Measurements from ENCODE around the gene MSMP. TPM values are rescaled to one million over a fixed set of nuclear protein-coding genes. Genes with fewer than 3 reads are reported as not detected.

The MSMP gene
- polyA plus RNA-seq, 3 donors: not detected

DNA sequence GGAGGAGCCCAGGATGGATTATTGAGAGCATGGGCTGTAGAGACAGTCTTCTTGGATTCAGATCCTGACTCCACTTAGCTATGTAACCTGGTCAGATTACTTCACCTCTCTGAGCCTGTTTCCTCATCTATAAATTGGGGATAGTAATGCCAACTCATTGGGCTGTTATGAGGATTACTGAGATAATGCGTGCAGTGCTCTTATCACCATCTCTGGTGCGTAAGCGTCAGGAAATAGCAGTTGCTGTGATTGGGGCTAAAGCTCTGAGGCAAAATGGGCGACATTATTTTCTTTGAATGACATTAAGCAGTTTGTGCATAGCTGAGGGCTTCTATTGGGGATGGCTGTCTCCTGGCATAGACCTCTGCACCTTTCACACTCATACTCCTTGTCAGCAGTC is 995 bp upstream of the MSMP start:
- 96% methylated on average over 4 of the region's 4 CpGs for WGBS (ENCODE audit: insufficient coverage)
- no peak overlapping the region for H3K27ac Mint-ChIP-seq
- no peak for DNase-seq

DNA sequence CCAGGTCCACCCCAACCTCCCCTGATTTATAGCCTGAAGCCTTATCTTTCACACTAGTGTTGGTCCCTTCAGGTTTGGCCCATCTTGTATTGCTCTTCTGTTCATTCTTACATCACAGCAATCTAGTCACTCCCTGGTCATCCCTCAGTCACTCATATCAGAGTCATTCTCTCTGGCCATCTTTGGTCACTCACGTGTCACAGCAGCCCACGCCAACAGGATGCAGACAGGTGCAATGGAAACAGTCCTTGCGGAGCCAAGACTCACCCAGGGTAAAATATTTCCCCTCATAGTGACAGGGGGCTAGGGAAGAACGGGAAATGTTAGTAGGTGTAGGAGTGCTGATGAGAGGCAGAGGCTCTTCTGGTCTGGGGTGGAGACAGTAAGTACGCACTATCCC is 610 bp downstream of the MSMP start:
- Histone ChIP-seq H3K36me3 (replicated peaks in 1 of 2; ENCODE audit: control insufficient read depth in 1 of 2, insufficient read depth in 2 of 2, low read length in 2 of 2) (peaks cover 36 to 48% of the 10 kb centered on the region in 2 donors), H3K27me3 (ENCODE audit: control insufficient read depth in 2 of 2, insufficient read depth in 2 of 2, low read length in 2 of 2) (no peaks in the 10 kb centered on the region), H3K4me1 (ENCODE audit: control insufficient read depth in 1 of 2, insufficient read depth in 2 of 2, low read length in 2 of 2) (peaks cover 31 to 38% of the 10 kb centered on the region in 2 donors), H3K4me2 (replicated peaks; ENCODE audit: extremely low read depth, low read length, poor library complexity, severe bottlenecking) (no peak overlapping the region), H3K4me3 (replicated peaks in 1 of 3; ENCODE audit: low read depth in 2 of 3, low read length in 3 of 3) (no peak overlapping the region), H4K20me1 (ENCODE audit: insufficient read depth, low read length) (peaks cover under 1% of the 10 kb centered on the region), H2AFZ (ENCODE audit: insufficient read depth, low read depth, low read length, poor library complexity, severe bottlenecking) (no peak overlapping the region), H3K79me2 (ENCODE audit: insufficient read depth, low read length) (peaks cover 14% of the 10 kb centered on the region), H3K9me3 (replicated peaks in 1 of 2; ENCODE audit: control insufficient read depth in 1 of 2, insufficient read depth in 1 of 2, low read length in 2 of 2) (no peaks in the 10 kb centered on the region), H3K9ac (ENCODE audit: insufficient read depth, low read length, poor library complexity, severe bottlenecking) (no peak overlapping the region), H3K27ac (ENCODE audit: low read depth in 1 of 2, low read length in 2 of 2) (no peak overlapping the region)
- H3K4me1 Mint-ChIP-seq: peaks cover 32% of the 10 kb centered on the region
- intact Hi-C loops (cut with micrococcal nuclease): no loop called here
- H3K9me3 Mint-ChIP-seq: peaks cover 0 to 3% (median 0%) of the 10 kb centered on the region in 7 donors
- H3K4me3 Mint-ChIP-seq: no peak overlapping the region
- TF ChIP-seq, protein P1, sequence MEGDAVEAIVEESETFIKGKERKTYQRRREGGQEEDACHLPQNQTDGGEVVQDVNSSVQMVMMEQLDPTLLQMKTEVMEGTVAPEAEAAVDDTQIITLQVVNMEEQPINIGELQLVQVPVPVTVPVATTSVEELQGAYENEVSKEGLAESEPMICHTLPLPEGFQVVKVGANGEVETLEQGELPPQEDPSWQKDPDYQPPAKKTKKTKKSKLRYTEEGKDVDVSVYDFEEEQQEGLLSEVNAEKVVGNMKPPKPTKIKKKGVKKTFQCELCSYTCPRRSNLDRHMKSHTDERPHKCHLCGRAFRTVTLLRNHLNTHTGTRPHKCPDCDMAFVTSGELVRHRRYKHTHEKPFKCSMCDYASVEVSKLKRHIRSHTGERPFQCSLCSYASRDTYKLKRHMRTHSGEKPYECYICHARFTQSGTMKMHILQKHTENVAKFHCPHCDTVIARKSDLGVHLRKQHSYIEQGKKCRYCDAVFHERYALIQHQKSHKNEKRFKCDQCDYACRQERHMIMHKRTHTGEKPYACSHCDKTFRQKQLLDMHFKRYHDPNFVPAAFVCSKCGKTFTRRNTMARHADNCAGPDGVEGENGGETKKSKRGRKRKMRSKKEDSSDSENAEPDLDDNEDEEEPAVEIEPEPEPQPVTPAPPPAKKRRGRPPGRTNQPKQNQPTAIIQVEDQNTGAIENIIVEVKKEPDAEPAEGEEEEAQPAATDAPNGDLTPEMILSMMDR (IDR thresholded peaks at IDR 0.05): no peak
- peaks cover 45 to 46% of the 10 kb centered on the region in 2 donors for H3K36me3 Mint-ChIP-seq
- H3K27me3 Mint-ChIP-seq (ENCODE audit: low read depth in 3 of 3): peaks cover 0 to 2% (median 1%) of the 10 kb centered on the region in 3 donors
- no peak for DNase-seq
- WGBS (ENCODE audit: insufficient coverage): no CpG with 5 or more reads among the region's 5 CpGs
- no peak overlapping the region for H3K27ac Mint-ChIP-seq

More for the DNA sequence above, 995 bp upstream of the MSMP start:
- Mint-ChIP-seq H3K4me1 (peaks cover 35% of the 10 kb centered on the region), H3K4me3 (no peak overlapping the region), H3K36me3 (peaks cover 45 to 46% of the 10 kb centered on the region in 2 donors), H3K9me3 (peaks cover 0 to 3% (median 0%) of the 10 kb centered on the region in 7 donors), H3K27me3 (ENCODE audit: low read depth in 3 of 3) (peaks cover 0 to 3% (median 1%) of the 10 kb centered on the region in 3 donors)
- Histone ChIP-seq H3K9ac (ENCODE audit: insufficient read depth, low read length, poor library complexity, severe bottlenecking) (no peak overlapping the region), H3K79me2 (ENCODE audit: insufficient read depth, low read length) (peaks cover 5% of the 10 kb centered on the region), H3K9me3 (replicated peaks in 1 of 2; ENCODE audit: control insufficient read depth in 1 of 2, insufficient read depth in 1 of 2, low read length in 2 of 2) (no peaks in the 10 kb centered on the region), H3K4me2 (replicated peaks; ENCODE audit: extremely low read depth, low read length, poor library complexity, severe bottlenecking) (no peak overlapping the region), H3K4me3 (replicated peaks in 1 of 3; ENCODE audit: low read depth in 2 of 3, low read length in 3 of 3) (no peak overlapping the region), H2AFZ (ENCODE audit: insufficient read depth, low read depth, low read length, poor library complexity, severe bottlenecking) (no peak overlapping the region), H3K4me1 (ENCODE audit: control insufficient read depth in 1 of 2, insufficient read depth in 2 of 2, low read length in 2 of 2) (peaks cover 27 to 35% of the 10 kb centered on the region in 2 donors), H3K27ac (ENCODE audit: low read depth in 1 of 2, low read length in 2 of 2) (no peak overlapping the region), H4K20me1 (ENCODE audit: insufficient read depth, low read length) (no peaks in the 10 kb centered on the region), H3K36me3 (replicated peaks in 1 of 2; ENCODE audit: control insufficient read depth in 1 of 2, insufficient read depth in 2 of 2, low read length in 2 of 2) (peaks cover 36 to 48% of the 10 kb centered on the region in 2 donors), H3K27me3 (ENCODE audit: control insufficient read depth in 2 of 2, insufficient read depth in 2 of 2, low read length in 2 of 2) (no peaks in the 10 kb centered on the region)
- intact Hi-C loops (cut with micrococcal nuclease): no loop called here
- TF ChIP-seq, protein P1 (IDR thresholded peaks at IDR 0.05): no peak
